IMR-90 (cell line): ENCODE data around the gene ARHGEF38.

Experiments
- MAFK ChIP-seq: IDR thresholded peaks from 2 replicates; pipeline ENCODE4 v1.6.1; 2012; ENCODE audit warnings: low read depth, low read length, improper control_type of control experiment
- NFE2L2 ChIP-seq: fragments of 150-350 bp; IDR thresholded peaks from 2 replicates; pipeline ENCODE4 v1.6.1; 2016; ENCODE audit warnings: low read depth, mild to moderate bottlenecking, low read length
- POLR2A ChIP-seq: IDR thresholded peaks from 2 replicates; pipeline ENCODE4 v1.6.1; 2012; ENCODE audit warnings: mild to moderate bottlenecking, low read depth, low read length
- RAD21 ChIP-seq: IDR thresholded peaks from 2 replicates; pipeline ENCODE4 v1.6.1; 2012; ENCODE audit warnings: low read length, improper control_type of control experiment
- RFX5 ChIP-seq: IDR thresholded peaks from 2 replicates; pipeline ENCODE4 v1.8.0; 2012; ENCODE audit warnings: low read depth, mild to moderate bottlenecking, low read length, moderate library complexity
- SMC3 ChIP-seq: fragments of 150-350 bp; IDR thresholded peaks from 2 replicates; pipeline ENCODE4 v1.6.1; 2016; ENCODE audit warnings: low read depth, mild to moderate bottlenecking, antibody characterized with exemption, low read length, moderate library complexity
- USF2 ChIP-seq: fragments of 150-350 bp; IDR thresholded peaks from 2 replicates; pipeline ENCODE4 v1.6.1; 2017; ENCODE audit warnings: mild to moderate bottlenecking, antibody characterized with exemption, low read length, low read depth
- TF ChIP-seq, protein P1 (sequence below): conservative IDR thresholded peaks from 2 replicates; pipeline ENCODE4 v1.5.1; 2012; ENCODE audit warnings: mild to moderate bottlenecking, low read depth, low read length, improper control_type of control experiment

- TF ChIP-seq, protein P1, sequence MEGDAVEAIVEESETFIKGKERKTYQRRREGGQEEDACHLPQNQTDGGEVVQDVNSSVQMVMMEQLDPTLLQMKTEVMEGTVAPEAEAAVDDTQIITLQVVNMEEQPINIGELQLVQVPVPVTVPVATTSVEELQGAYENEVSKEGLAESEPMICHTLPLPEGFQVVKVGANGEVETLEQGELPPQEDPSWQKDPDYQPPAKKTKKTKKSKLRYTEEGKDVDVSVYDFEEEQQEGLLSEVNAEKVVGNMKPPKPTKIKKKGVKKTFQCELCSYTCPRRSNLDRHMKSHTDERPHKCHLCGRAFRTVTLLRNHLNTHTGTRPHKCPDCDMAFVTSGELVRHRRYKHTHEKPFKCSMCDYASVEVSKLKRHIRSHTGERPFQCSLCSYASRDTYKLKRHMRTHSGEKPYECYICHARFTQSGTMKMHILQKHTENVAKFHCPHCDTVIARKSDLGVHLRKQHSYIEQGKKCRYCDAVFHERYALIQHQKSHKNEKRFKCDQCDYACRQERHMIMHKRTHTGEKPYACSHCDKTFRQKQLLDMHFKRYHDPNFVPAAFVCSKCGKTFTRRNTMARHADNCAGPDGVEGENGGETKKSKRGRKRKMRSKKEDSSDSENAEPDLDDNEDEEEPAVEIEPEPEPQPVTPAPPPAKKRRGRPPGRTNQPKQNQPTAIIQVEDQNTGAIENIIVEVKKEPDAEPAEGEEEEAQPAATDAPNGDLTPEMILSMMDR, result no peak
- TF ChIP-seq POLR2A, result no peak
- no peak for TF ChIP-seq USF2
- no peak for TF ChIP-seq SMC3
- TF ChIP-seq NFE2L2, result no peak
- no peak for TF ChIP-seq RAD21
- TF ChIP-seq MAFK, result no peak
- TF ChIP-seq RFX5, result no peak
These were observed 118.9 kb downstream of the ARHGEF38 start for GRCh38 chr4:105671301-105671700.
